GM18526 (cell line): ENCODE data around the gene SHC3.

ENCODE experiments used
- POLR2A ChIP-seq: IDR thresholded peaks from 3 replicates; pipeline ENCODE4 v1.6.1; 2011; ENCODE audit not compliant: insufficient read length; ENCODE audit errors: extremely low read depth

SHC3 gene

DNA sequence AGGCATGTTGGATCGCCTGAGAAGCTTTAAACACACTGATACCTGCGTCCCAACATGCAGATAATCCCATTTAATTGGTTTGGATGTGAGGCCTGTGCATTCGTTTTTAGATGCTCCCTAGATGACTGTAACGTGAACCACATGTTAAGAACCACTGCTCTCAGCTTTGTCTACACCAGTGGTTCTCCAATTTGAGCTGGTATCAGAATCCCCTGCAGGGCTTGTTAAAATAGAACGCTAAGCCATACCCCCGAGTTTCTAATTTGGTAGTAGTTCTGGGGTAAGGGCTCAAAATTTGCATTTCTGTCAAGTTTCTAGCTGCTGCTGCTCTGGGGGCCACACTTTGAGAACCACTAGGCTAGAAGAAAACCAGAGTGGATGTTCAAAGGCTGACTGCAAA, 112.7 kb downstream of the SHC3 start:
- TF ChIP-seq POLR2A: no peak

DNA sequence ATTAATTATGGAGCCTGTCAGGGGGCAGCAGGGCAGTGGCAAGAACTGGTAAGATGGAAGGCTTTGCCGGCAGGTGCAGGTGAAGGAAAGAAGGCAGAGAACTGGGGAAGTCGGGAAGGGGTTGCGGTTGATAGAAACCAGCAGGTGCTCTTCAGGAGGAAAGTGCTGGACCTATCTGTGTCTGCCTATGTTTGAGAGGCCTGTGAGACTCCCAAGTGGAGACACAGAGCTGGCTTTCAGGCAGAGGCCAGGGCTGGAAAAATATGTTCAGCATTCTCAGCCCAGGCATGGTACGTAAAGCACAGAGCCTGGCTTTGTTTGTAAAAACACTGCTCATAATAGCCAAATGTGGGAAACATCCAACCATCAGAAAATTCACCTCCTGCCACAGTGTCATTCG, 117.8 kb downstream of the SHC3 start:
- no peak for TF ChIP-seq POLR2A

DNA sequence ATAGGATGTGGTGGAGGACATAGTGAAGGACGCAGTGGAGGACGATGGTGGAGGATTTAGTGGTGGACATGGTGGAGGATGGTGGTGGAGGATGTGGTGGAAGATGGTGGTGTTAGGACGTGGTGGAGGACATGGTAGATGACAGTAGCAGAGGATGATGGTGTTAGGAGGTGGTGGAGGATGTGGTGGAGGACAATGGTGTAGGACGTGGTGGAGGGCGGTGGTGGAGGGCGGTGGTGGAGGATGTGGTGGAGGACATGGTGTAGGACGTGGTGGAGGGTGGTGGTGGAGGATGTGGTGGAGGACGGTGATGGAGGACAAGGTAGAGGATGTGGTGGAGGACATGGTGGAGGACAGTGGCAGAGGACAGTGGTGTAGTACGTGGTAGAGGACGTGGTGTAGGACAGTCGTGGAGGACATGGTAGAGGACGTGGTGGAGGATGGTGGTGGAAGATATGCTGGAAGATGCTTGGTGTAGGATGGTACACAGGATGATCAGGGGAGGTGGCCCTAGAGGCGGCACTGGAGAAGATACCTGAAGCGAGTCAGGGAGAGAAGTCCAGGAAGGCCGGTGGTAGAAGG, 118.6 kb downstream of the SHC3 start:
- no peak for TF ChIP-seq POLR2A

DNA sequence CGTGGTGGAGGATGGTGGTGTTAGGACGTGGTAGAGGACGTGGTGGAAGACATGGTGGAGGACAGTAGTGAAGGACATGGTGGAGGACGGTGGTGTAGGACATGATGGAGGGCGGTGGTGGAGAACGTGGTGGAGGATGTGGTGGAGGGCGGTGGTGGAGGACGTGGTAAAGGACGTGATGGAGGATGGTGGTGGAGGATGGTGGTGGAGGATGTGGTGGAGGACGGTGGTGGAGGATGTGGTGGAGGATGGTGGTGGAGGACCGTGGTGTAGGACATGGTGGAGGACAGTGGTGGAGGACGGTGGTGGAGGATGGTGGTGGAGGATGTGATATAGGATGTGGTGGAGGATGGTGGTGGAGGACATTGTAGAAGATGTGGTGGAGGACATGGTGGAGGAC, 119.7 kb downstream of the SHC3 start:
- no peak for TF ChIP-seq POLR2A

DNA sequence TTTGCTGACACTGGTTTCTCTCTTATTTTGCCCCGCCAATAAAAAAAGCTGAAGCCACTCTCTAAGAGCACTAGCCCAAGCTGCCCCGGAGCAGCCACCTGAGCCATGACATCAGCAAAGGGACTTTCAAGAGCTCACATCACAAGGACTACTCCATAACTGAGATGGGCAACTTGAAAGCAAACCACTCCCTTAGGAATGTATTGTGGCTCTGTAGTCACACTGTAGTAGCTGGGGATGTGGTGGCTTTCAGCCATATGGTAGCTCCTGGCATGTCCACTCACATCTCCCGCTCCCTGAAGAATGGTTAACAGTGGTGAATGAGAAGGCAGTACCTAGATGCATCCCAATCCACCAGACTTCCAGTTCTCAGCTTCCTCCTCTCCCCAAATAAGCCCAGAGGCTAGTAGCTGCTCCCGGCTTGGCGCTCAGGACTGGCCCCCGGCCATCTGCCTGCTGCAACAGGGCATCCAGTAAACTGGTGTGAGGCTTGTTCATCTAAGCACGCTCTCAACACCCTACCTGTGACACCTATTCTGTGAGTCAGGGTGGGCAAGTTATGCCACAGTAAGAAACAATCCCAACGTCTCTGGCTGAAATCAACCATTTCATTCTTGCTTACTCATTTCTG, 123.6 kb downstream of the SHC3 start:
- no peak for TF ChIP-seq POLR2A

DNA sequence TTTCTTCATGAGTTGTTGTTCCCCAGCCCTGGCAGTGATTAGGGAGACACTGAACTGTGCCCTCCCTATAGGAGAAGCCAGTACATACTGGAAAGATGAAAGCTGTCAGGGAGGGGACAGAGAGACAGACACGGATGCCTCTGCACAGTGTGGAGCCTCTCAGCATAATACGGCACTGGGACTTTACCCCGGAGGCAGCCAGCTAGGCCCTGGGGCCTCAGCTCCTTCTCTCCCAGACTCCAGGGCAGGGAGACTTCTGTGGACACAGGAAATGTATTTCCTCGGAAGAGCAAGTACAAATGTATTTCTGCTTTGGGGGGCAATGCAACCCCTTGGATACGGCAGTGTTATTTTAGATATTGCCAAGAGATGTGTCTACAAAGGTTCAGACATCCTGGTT, 125.3 kb downstream of the SHC3 start:
- no peak for TF ChIP-seq POLR2A

DNA sequence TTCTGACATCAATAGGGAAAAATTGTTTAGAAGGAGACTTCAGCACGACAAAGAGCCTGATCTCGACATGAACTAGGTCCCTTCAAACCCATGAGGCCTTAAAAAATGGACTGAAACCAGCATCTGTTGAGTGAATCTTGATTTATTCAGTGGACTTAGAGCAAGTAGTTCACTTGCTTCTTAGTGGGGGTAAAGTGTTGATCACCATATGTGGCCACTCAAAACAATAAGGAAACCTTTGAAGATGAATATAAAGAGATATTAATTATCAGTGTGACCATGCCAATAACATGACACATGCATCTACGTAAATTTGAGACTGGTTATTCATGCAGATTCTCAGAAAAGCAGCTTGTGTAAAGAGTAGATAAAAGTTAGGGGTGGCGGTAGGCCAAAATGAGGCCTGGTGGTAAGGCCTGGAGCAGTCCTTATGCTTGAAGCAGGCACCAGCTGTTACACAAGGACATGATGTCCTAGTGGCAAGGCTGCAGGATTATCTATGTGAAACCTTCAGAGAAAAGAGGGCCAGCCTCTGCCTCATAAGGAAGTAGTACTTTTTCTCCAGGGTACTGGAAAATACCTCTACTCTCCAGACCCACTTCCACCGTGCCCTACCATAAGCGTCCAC, 126.0 kb downstream of the SHC3 start:
- no peak for TF ChIP-seq POLR2A

DNA sequence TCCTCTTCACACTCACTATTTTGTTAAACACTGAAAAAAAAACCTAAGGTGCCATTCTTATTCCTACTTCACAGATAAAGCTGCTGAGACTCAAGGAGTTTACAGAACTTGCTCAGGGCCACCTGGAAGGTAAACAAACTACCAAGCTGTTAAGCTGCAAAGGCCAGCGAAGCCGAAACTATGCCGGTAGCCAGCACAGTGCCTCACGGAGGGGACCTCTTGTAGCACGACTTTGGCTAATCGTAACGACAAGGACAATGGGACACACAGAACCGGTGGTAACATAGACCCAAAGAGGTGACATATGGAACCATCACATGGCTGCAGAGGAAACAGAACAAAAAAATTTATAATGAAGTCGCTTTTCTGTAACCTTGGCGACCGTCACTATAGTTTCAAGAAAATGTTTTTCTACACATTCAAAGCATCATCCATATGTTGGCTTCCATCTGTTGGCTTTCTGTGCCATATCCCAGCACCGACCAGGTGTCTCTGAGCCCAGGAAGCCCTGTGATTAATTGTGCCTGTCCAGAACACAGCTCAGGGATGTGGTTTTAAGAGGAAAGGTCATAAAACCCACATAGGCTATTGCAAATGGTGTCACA, 127.1 kb downstream of the SHC3 start:
- no peak for TF ChIP-seq POLR2A

DNA sequence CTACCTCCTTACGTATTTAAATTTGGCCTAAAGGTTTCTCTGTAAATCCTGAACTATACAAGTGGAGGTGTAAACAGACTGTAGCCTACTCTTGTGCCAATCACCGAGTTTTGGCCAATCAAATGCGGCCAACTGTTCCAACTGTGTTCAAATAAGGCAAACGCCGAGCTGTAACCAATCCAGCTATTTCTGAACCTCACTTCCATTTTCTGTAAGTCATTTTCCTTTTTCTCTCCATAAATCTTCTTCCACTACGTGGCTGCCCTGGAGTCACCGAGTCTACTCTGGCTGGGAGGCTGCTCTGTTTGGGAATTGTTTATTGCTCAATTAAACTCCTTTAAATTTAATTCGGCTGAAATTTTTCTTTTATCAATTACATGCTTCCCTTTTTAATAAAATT, 129.0 kb downstream of the SHC3 start:
- TF ChIP-seq POLR2A: no peak

DNA sequence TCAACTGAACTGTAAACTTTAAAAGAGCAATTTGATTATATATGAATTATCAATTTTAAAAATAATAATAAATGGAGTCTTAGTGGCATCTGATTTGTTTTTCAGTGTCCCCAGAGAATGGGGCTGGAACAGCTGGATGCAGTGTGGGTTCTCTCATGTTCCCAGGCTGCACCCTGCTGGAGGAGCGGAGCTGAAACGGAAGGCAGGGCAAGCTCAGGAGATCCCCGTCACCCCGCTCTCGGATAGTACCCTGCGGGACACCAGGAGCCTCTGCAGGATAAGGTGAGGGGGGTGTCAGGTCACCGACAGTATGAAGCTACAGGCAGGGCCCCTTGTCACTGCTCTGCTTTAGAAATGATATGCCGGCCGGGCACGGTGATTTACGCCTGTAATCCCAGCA, 130.0 kb downstream of the SHC3 start:
- no peak for TF ChIP-seq POLR2A

DNA sequence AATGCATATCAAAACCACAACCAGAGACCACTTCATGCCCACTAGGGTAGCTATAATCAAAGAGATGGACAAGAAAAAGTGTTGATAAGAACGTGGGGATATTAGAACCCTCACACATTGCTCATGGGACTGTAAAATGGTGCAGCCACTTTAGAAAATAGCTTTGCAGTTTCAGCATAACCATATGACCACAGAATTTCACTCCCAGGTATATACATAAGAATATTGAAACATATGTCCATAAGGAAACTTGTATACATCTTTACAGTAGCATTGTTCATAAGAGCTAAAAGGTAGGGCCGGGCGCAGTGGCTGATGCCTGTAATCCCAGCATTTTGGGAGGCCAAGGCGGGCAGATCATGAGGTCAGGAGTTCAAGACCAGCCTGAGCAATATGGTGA, 131.0 kb downstream of the SHC3 start:
- no peak for TF ChIP-seq POLR2A

DNA sequence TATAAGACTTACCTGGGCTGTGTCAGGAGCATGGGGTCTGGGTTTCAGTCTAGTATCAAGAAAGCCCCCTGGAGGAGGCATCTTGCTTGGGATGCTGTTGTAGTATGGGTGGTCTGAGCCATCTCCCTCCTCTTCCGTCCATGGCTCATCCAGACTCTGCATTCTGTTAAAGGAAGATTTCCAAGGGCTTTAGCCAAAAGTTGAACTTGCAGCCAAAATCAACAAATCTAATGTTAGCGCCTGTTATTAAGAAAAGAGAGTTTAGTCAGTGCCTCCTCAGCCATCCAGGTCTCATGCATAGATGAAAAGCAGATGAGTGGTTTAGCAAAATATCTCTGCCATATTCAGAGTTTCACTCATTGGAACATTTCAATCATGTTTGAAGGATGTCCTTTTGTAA, 131.8 kb downstream of the SHC3 start:
- no peak for TF ChIP-seq POLR2A

DNA sequence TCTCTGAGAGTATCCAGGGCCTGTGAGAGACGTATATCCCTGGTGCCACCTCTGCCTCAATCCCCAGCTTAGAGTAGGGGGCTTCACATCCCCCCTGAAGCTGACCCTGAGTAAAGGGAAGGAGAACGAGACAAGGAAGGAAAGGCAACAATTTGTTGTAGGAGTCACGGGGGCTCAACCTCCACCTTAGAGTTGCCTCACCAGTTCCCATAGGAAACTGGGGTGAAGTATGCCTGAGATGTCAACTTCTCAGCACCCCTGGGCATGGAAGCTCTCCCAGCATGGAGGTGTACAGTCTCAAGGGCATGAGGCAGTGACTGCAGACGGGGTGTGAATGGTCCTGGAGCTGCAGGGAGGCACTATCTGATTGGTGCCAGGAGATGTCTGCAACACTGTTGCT, 133.7 kb downstream of the SHC3 start:
- no peak for TF ChIP-seq POLR2A

DNA sequence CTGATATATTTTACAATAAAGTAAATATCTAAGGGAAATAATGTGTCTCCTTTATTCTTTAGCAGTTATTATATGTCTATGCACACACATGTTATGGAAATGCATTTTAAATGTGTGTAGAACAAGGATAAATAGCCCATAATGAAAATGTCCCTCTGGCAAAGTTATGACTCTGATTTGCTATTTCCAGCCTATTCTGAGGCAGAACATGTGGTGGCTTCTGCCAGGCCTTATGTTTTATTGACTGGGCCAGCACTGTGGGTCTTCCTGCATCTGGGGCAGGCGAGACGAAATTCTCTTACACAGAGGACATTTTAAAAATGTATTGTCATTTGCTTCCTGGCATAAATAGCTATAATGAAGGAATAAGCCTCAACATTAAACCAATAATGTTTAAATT, 134.5 kb downstream of the SHC3 start:
- TF ChIP-seq POLR2A: no peak

DNA sequence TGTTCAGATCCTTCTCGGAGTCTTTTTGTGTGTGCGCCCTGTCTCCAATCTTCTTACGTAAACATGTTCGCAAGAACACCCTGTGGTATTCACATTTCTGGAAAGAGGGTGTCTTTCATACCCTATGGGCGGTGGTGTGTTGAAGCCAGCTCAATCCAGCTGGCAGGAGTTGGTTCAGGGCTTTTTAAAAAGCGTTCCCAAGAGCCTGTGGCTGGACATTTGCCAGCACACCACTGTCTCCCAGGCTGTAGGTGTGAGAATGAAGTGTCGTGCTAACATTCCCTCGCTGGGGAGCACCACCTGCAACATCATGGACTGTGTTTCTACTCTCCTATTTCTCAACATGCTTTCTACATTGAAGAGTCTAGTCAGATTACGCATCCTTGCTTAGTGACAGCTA, 135.6 kb downstream of the SHC3 start:
- no peak for TF ChIP-seq POLR2A

DNA sequence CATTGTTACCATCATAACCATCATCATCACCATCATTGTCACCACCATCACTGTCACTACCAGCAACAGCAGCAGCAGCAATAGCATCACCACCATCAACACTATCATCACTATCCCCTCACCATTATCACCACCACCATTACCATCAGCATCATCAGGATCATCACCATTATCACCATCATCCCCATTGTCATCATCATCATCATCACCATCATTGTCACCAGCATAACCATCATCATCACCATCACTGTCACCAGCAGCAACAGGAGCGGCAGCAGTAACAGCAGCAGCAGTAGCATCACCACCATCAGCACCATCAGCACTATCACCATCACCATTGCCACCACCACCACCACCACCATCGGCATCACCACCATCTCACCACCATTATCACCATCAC, 139.0 kb downstream of the SHC3 start:
- TF ChIP-seq POLR2A: no peak

DNA sequence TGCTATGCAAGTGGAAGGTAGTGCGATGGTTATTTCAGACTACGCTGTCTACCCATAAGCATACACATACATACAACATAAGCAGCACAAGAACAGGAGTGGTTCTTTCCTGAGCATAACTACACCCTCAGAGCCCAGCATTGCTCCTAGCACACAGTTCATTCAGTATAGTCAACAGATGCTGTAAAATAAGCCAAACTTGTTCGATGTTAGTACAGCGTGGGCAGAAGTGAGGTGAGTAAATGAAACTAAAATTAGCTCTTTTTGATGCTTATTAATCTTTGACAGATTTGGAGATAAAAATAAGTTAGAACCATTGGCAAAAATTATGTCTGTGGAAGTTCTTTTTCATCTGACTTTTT, 139.5 kb downstream of the SHC3 start:
- TF ChIP-seq POLR2A: no peak
